GM19328 (cell line): ENCODE measurements around the gene NXNL1.

Source experiments
- ATAC-seq: cut with Tn5 transposase; IDR thresholded peaks from one replicate; pipeline ENCODE4 v1.9.1; 2021; ENCODE audit warnings: mild to moderate bottlenecking, moderate library complexity; ENCODE audit not compliant: unreplicated experiment

Gene NXNL1

GRCh38 chr19:17421942-17422341 lies 38.8 kb downstream of the NXNL1 start:
- no peak for ATAC-seq

- no peak for ATAC-seq
Measured at GRCh38 chr19:17420475-17420924, 40.2 kb downstream of the NXNL1 start.

GRCh38 chr19:17419621-17420474 lies 40.9 kb downstream of the NXNL1 start, which contains the start of gene MVB12A:
TSS of gene MVB12A (plus strand) at chr19:17420047. CDS start at chr19:17420136, 89 bp downstream.
- ATAC-seq, result peak; percentile 88

GRCh38 chr19:17419154-17419620 lies 41.5 kb downstream of the NXNL1 start:
- ATAC-seq, result no peak

GRCh38 chr19:17418710-17419109 lies 42.0 kb downstream of the NXNL1 start:
- ATAC-seq, result no peak

GRCh38 chr19:17415121-17415520 lies 45.6 kb downstream of the NXNL1 start:
- ATAC-seq, result no peak

- ATAC-seq, result no peak
Measured at GRCh38 chr19:17414097-17414496, 46.6 kb downstream of the NXNL1 start.

- ATAC-seq, result no peak
Measured at GRCh38 chr19:17411801-17412200, 48.9 kb downstream of the NXNL1 start.

GRCh38 chr19:17409990-17410389 lies 50.7 kb downstream of the NXNL1 start:
- ATAC-seq, result no peak

GRCh38 chr19:17406887-17407196 lies 53.9 kb downstream of the NXNL1 start:
- no peak for ATAC-seq

- ATAC-seq, result peak; percentile 31
Measured at GRCh38 chr19:17406046-17406886, 54.5 kb downstream of the NXNL1 start.
